ENCODE data around the gene PLIN3. TPM values are rescaled to one million over a fixed set of nuclear protein-coding genes. Genes with fewer than 3 reads are reported as not detected.

The PLIN3 gene
- total and polyA plus RNA-seq, 2 of the 8 experiments (the other 6 are each of a cell fraction or from before 2014, with no cell fraction given): 60.7 to 61.5 TPM

GRCh38 chr19:4861147-4861546, 6.3 kb downstream of the PLIN3 start (continued):
- TF ChIP-seq RXRA (IDR thresholded peaks at IDR 0.05; ENCODE audit: insufficient read depth, low read depth, low read length) (no peak), SP2 (IDR thresholded peaks at IDR 0.05; ENCODE audit: low read length) (no peak), BRCA1 (IDR thresholded peaks at IDR 0.05; ENCODE audit: low read depth, low read length) (no peak)
